PFSK-1 (cell line): ENCODE measurements around the gene CD302.

Source experiments
- FOXP2 ChIP-seq: optimal IDR thresholded peaks from 2 replicates; pipeline ENCODE3; 2011; ENCODE audit warnings: borderline replicate concordance, control low read depth, inconsistent platforms; ENCODE audit not compliant: insufficient read depth; ENCODE audit errors: extremely low read length, extremely low read depth
- POLR2AphosphoS5 ChIP-seq: IDR thresholded peaks from 2 replicates; pipeline ENCODE4 v1.6.1; 2012; ENCODE audit warnings: low read depth, mild to moderate bottlenecking, control low read depth, low read length, moderate library complexity
- SIN3A ChIP-seq: IDR thresholded peaks from 2 replicates; pipeline ENCODE4 v1.6.1; 2012; ENCODE audit warnings: mild to moderate bottlenecking, low read length, moderate library complexity, borderline replicate concordance; ENCODE audit not compliant: insufficient read depth
- TAF1 ChIP-seq: IDR thresholded peaks from 2 replicates; pipeline ENCODE4 v1.6.1; 2012; ENCODE audit warnings: low read length, control low read depth, borderline replicate concordance; ENCODE audit not compliant: insufficient read depth
- TF ChIP-seq, protein P1 (sequence below), 2 experiments: IDR thresholded peaks; 2 replicates each; pipeline versions ENCODE4 v1.6.1 to v1.8.0; 2011 to 2012; ENCODE audit warnings: low read depth in 2 of 2, low read length in 2 of 2, control low read depth in 1 of 2, inconsistent platforms in 1 of 2, mild to moderate bottlenecking in 1 of 2, moderate library complexity in 1 of 2; ENCODE audit not compliant: insufficient read depth in 1 of 2

Gene CD302

DNA sequence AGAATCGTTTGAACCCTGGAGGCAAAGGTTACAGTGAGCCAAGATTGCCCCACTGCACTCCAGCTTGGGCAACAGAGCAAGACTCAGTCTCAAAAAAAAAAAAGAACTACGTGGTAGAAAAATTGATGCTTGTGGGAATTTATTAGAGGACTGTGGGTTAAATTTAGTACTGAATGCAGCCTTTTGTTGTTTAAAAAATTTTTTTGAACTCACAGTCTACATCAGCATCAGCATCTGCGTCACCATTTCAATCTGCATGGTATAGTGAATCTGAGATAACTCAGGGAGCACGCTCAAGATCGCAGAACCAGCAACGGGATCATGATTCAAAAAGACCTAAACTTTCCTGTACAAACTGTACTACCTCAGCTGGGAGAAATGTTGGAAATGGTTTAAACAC lies 55.2 kb downstream of the CD302 start:
- TF ChIP-seq FOXP2 (no peak), TAF1 (no peak), POLR2AphosphoS5 (no peak), SIN3A (no peak)
- TF ChIP-seq, protein P1, sequence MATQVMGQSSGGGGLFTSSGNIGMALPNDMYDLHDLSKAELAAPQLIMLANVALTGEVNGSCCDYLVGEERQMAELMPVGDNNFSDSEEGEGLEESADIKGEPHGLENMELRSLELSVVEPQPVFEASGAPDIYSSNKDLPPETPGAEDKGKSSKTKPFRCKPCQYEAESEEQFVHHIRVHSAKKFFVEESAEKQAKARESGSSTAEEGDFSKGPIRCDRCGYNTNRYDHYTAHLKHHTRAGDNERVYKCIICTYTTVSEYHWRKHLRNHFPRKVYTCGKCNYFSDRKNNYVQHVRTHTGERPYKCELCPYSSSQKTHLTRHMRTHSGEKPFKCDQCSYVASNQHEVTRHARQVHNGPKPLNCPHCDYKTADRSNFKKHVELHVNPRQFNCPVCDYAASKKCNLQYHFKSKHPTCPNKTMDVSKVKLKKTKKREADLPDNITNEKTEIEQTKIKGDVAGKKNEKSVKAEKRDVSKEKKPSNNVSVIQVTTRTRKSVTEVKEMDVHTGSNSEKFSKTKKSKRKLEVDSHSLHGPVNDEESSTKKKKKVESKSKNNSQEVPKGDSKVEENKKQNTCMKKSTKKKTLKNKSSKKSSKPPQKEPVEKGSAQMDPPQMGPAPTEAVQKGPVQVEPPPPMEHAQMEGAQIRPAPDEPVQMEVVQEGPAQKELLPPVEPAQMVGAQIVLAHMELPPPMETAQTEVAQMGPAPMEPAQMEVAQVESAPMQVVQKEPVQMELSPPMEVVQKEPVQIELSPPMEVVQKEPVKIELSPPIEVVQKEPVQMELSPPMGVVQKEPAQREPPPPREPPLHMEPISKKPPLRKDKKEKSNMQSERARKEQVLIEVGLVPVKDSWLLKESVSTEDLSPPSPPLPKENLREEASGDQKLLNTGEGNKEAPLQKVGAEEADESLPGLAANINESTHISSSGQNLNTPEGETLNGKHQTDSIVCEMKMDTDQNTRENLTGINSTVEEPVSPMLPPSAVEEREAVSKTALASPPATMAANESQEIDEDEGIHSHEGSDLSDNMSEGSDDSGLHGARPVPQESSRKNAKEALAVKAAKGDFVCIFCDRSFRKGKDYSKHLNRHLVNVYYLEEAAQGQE (IDR thresholded peaks at IDR 0.05; ENCODE audit: insufficient read depth in 1 of 2, low read depth in 2 of 2, low read length in 2 of 2), result no peak

DNA sequence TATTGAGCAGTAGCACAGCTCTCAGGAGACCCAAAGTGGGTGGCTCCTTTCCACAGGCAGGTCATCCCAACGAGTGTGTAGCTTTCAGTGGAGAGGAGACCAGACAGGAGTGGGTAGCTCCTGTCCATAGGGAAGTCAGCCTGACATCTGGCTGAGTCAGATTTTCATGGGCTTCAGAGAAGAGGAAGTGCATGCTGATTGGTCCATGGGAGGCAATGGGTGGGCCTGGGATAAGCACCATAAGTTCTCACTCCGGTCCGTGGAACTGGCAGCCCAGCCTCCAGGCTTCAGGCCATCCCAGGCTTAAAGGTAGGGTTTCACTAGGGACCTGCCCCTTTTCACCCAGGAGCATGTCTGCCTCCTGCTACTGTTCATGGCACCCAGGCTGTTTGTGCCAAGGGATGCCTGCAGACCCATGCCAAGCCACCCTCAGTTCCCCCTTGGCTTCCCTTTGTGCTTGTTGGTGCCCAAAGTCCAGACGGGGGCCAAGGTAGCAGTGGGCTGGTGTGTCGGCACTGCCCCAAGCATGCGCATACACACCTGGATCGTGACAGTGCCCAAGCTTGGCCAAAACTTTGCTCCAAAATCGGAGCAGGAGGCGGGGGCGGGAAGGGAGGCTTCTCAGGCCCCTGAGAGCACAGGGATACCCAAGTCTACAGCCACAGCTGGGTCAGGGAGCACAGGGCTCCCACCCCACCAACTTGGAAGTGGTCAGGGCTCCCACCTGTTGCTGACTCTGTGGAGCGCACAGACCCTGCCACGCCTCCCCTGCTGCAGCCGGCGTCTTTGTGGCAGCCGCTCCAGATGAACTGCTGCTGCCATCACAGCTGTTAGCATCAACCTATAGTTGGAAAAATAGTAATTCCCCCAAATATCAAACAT lies 59.3 kb downstream of the CD302 start:
- TF ChIP-seq FOXP2, result no peak
- no peak for TF ChIP-seq TAF1
- TF ChIP-seq, protein P1 (IDR thresholded peaks at IDR 0.05; ENCODE audit: insufficient read depth in 1 of 2, low read depth in 2 of 2, low read length in 2 of 2), result no peak
- TF ChIP-seq SIN3A, result no peak
- no peak for TF ChIP-seq POLR2AphosphoS5

DNA sequence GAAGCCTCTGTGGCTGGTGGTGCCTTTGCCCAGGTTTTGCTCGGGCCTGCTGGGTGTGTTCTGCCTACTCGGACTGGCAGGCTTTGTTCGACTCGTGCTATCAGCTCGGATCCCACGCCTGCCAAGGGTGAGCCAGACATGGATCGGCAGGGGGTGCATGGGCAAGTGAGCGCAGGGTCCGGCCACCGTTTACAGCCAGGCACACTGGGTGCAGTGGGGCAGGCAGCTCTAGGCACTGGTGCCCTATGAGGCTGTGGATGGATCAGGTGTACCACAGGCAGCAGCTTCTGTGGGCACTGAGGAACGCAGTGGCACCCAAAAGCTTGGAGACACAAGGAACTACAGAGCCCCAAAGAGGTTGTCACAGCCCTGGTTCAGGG lies 60.1 kb downstream of the CD302 start:
- no peak for TF ChIP-seq SIN3A
- TF ChIP-seq, protein P1 (IDR thresholded peaks at IDR 0.05; ENCODE audit: insufficient read depth in 1 of 2, low read depth in 2 of 2, low read length in 2 of 2), result no peak

DNA sequence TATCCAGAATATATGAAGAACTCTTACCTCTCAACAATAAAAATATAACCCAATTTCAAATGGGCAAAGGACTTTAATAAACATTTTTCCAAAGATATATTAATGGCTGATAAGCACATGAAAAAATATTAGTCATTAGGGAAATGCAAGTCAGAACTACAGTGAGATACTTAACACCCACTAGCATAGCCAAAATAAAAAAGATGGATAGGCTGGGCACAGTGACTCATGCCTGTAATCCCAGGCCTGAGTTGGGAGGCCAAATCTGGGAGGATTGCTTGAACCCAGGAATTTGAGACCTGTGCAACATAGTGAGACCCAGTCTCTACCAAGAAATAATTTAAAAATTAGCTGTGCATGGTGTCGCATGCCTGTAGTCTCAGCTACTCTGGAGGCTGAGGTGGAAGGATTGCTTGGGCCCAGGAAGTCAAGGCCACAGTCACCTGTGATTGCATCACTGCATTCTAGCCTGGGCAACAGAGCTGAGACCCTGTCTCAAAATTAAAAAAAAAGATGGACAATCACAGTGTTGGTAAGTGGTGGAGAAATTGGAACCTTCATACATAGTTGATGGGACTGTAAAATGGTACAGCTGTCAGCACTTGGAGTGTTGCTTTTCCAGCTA lies 60.6 kb downstream of the CD302 start:
- TF ChIP-seq FOXP2, result no peak
- TF ChIP-seq, protein P1 (IDR thresholded peaks at IDR 0.05; ENCODE audit: insufficient read depth in 1 of 2, low read depth in 2 of 2, low read length in 2 of 2), result no peak
- TF ChIP-seq TAF1, result no peak
- TF ChIP-seq POLR2AphosphoS5, result no peak
- TF ChIP-seq SIN3A, result no peak
